HG03571 (cell line): ENCODE measurements around the gene C1QTNF6.

Experiments used
- ATAC-seq: cut with Tn5 transposase; IDR thresholded peaks from one replicate; pipeline ENCODE4 v1.9.1; 2021; ENCODE audit not compliant: unreplicated experiment

The C1QTNF6 gene

GRCh38 chr22:37164505-37164887 is 23.6 kb downstream of the C1QTNF6 start:
- no peak for ATAC-seq

DNA sequence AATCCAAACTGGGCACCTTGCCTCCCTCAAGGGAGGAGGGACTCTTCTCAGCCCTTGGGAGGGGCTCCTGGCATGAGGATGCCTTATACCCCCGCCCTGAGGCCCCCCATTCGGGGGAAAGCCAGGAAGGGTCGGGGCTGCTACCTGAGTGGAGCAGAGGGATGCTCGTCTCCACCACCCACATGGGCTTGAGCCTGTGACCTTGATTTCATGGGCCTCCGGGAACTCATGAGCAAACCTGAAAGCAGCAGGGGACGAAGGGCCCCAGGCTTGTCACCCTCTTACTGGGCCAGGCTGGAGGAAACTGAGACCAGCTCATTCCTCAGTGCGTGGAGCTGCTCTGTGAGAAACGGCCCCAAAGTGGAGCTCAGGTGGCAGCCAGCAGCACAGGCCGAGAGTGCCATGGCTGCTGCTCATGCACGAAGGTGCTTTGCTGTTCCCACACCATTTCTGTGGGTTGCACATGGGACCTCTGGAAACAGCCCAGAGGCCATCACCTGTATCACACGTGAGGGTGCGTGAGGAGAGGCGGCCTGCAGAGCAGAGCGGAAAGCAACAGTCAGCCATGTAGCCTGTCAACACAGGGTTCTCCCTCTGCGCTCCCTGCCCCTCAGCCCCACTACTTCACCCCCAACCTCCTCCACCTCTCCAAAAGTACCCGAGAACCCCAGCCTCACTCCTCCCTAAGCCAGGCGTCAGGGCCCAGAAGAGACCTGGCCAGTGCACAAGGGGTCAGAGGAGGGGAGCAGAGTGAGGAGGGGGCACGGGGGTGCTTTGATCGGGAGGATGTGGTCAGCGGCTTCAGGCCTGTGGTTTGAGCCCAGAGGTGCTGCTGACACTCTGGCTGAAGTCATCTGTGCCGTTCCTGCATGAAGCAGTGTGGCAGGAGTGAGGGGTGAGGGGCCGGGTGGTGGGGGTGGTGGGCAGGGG is 24.2 kb downstream of the C1QTNF6 start:
- peak; percentile 32 for ATAC-seq

DNA sequence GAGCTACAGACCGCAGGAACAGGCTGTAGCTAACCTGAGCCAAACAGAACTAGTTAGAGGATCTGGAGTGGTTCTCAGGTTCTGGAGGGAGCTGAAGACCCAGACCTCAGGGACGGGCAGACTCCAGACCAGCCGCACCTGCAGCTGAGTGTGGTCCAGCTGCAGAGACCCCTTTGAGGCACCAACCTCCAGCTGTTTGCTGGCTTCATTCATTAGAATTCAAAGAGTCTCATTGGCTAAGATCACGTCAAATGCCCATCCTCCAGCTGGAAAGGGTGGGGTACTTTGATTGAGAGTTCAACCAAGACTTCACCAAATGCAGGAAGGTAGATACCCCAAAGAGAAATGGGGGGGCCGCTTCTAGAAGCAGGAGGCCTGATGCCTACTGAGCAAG is 25.0 kb downstream of the C1QTNF6 start:
- ATAC-seq, result no peak

GRCh38 chr22:37162221-37163095 is 25.6 kb downstream of the C1QTNF6 start:
- ATAC-seq, result peak; percentile 36

DNA sequence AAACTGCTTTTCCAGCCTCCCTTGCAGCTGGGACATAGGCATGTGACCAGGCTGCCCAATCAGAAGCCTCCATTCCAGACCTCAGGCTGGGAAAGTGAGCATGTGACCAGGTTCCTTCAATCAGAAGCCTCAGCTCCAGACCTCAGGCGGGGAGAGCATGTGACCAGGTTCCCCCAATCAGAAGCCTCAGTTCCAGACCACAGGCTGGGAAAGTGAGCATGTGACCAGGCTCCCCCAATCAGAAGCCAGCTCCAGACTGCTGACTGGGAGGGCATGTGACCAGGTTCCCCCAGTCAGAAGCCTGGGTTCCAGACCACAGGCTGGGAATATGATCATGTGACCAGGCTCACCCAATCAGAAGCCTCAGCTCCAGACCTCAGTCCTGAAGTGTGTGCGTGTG is 26.6 kb downstream of the C1QTNF6 start:
- no peak for ATAC-seq

GRCh38 chr22:37160027-37160426 is 28.0 kb downstream of the C1QTNF6 start:
- ATAC-seq, result no peak

DNA sequence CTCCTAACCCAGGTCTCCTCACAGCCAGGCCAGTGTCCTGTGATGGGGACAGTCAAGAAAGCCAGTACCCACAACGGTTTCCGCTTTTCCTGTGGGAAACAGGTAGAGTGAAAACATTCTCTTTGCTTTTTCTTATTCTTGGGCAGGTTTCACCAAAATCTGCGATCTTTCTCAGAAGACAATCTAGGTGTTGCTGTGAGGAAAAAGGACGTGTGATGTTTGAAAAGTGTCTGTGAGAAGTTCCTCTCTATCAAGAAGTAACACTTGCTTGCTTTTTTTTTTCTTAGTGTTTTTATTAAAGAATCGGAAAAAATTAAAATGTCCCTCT is 29.1 kb downstream of the C1QTNF6 start:
- no peak for ATAC-seq

DNA sequence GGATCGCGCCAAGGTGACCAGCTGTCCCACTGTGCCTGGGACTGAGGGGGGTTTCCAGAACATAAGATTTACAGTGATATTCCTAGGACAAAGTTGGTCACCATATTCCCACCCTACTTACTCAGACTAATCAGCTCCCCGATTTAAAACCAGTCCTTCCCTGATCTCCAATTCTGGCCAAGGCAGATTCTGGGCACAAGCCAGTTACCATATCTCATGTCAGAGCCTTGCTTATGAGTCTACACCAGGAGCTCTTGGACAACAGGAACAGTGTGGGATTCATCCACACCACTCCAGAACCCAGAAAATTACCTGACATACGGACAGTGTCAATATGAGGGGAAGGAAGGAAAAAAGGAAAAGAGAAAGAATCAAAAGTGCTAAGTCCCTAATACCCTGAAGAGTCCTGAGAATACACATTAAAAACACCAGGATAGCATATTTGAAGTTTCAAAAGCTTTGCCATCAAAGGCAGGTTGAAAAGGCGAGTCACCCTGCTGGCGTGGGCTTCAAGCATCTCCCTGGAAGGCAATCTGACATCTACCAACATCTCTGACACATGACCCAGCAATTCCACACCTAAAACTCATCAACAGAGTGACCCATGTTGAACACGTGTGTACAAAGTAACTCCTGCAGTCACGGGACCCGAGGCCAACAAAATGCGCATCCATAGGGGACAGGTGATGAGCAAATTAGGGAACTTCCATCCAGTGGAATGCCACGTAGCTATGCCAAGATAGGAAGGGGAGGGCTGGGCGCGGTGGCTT is 30.3 kb downstream of the C1QTNF6 start:
- no peak for ATAC-seq

DNA sequence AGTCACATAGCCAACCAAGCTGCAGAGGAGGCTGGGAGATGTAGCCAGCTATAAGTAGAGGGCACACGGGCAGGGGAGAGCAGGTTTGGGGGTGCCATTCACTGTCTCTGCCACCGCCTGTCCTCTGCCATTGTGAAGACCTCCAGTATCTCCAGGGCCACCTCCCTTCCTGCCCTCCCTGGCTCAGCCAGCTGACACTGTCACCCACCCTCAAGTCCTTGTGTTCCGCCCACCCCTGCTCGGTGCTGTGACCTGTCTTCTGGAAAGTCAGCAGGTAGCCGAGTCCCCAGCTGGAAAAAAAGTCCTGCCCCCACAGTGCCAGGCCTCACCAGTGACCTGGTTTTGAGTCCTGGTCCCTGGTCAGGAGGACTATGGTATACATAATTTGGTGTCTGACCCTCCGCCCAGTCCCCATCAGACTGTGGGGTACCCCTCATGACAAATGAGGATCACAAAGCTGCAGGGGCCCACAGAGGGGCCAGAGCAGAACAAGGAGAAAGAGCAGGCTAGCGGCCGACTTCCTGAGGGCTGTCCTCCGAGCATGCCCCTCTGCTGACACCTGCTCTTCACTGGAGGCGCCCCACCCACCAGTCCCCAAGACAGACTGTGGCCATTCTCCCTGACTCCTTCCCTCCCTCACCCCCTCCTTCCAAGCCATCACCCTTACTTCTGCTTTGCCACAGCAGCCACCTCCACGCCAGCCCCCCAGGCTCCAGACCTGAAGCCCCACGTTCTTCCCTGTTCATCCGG is 31.2 kb downstream of the C1QTNF6 start:
- ATAC-seq, result no peak

DNA sequence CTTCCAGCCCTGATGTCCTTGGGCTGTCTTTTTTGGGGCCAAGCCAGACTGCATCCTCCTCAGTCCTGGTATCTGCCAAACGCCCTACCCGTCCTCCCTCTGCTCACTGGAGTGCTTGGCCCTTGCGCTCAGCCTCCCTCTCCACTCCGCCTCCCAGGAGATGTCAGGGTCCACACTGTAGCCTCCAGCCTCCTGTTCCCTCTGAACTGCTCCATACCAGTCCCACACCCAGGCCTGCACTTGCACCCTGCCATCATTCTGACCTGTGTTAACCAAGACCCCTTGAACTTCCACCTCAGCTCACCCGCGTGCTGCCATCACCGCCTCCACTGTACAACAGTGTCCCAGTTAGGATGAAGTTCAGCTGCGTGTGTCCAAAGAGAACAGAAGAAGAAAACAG is 32.1 kb downstream of the C1QTNF6 start:
- ATAC-seq, result no peak

- ATAC-seq, result no peak
Observed at GRCh38 chr22:37154925-37155712, 32.9 kb downstream of the C1QTNF6 start.

DNA sequence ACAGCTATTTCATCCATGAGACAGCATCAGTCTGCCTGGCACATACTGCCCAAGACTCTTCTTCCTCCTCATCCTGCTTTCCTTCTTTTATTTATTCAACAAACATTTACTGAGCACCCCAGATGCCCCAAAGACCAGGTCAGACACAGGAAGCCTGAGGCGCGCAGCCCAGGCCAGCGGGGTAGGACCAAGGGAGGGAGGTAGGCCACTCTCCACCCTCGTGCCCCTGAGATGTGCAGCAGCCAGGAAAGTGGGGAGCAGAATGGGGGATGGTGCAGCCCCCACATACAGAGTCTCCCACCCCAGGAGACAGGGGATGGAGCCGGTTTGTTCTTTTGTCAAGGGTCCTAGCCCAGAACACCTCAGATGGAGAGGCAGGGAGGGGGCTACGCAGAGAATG is 34.1 kb downstream of the C1QTNF6 start:
- no peak for ATAC-seq

DNA sequence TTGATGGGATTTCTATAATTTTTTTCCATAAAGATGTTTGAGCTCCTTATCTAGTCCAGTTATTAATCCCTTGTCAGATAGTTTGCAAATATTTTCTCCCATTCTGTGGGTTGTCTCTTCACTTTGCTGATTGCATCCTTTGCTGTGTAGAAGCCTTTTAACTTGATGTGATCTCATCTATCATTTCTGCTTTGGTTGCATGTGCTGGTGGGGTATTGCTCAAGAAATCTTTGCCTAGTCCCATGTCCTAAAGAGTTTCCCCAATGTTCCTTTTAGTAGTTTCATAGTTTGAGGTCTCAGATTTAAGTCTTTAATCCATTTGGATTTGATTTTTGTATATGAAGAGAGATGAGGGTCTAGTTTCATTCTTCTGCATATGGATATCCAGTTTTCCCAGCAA is 36.6 kb downstream of the C1QTNF6 start:
- ATAC-seq, result no peak

- no peak for ATAC-seq
Observed at GRCh38 chr22:37150701-37151100, 37.3 kb downstream of the C1QTNF6 start.

DNA sequence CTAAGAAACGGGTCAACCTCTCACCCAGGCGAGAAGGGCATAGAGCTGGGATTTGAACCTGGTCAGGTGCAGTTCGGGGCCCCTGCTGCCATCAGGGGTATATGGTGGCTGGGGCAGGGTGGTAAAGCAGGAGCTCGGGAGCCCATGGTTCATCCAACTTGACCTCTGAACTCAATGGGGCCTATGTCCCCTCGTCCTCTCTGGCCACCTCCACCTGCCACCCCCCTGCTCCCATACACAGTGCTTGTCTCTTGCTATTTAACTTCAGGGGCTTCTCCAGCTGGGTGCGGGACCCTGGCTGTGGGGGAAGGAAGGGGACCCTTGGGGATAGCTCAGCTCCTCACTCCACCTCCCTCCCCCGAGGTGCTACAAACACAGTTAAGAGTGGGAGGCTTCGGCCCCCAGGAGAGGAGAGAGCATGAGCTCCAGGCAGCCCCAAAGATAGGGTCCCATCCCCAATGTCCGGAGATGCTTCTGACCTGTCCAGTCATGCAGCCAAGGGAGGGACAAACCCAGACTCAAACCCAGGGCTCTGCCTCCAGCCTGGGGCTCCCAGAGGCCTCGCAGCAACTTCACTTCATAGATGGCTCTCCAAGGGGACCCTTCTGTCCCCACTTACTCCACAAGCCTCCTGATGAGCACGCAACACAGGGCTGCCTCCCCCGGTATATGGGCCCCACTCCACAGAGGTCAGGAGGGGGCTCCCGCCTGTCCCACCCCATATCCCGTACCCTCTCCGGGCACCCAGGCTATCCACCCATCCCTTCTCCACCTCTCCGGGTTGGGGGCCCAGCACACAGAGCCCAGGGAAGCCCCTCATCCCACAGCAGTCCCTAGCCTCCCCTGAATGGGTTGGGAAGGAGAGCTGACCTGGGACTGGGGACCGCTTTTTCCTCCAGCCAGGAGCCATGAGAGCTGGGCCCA is 39.0 kb downstream of the C1QTNF6 start:
- ATAC-seq, result no peak

DNA sequence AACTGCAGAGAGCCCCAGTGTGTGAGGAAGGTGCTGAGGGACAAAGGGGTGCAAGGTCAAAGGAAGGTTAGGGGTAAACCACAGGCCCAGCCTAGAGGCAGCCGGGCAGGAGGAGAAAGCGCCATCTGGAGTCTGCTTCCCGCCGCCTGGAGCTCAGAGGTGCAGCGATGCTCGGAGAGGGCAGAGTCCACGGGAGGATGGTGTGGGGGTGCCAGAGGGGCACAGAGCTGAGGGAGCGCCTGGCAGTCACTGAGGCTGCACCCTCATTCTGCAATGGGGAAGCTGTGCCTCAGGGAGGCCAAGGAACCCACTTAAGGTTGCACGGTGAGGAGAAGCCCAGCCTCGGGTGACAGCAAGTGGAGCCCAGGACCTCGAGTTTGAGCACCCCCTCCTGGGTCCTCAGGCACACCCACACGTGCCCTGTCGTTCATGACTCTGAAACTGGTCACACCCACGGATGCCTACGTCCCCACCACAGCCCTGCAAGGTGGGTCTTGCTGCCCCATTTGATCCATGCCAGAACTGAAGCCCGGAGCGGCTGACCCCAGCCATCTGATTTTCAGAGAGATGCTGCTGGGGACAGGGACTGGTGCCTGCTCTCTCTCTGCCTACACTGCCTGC is 39.9 kb downstream of the C1QTNF6 start:
- no peak for ATAC-seq

GRCh38 chr22:37147186-37147990 is 40.7 kb downstream of the C1QTNF6 start:
- no peak for ATAC-seq
